Transverse colon (tissue), 3 donors: ENCODE results near the gene CIDEA.

Source experiments
- CTCF ChIP-seq, 5 experiments: fragments of 200-600 bp in 3 of 5; fragments of 450-650 bp in 2 of 5; sonication (generic) in 3 of 5; IDR thresholded peaks; 1 replicate in 2 of 5; 2 replicates in 3 of 5; pipeline ENCODE4 v1.5.1; 2016 to 2017; ENCODE audit warnings: antibody characterized with exemption in 5 of 5, inconsistent platforms in 3 of 5, mild to moderate bottlenecking in 2 of 5, moderate library complexity in 1 of 5
- POLR2A ChIP-seq: fragments of 450-650 bp; IDR thresholded peaks from one replicate; pipeline ENCODE4 v1.6.1; 2016; ENCODE audit warnings: antibody characterized with exemption, mild to moderate bottlenecking, moderate library complexity

DNA sequence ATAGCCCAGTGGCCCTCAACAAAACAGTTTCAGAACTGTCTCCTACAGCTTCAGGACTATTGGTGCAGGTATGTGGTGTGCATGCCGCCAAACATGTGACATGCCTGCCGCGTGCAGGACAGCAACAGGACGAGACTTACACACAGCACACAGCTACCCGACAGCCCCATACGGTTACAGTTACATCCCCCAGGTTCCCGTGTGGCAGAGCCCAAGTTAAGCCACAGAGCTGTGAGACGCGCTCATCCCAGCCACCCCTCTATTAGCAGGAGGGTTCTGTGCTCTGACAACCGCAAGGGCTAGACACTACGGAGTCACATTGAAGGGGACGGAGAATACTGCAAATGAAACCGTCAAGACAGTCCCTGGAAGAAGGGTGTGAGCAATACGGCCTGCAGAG is 37.5 kb downstream of the CIDEA start:
- TF ChIP-seq CTCF (IDR thresholded peaks at IDR 0.05) (no peak), POLR2A (no peak)
